Activated T-cell treated with anti-CD3 and anti-CD28 coated beads, Interleukin-2, amount 50 U/mL, for 24 hours (primary cell): ENCODE results near the gene ZFYVE28.
"Not testable (repeated sequence)": the region's sequence is repeated elsewhere in the genome, so short reads cannot be mapped to it uniquely, and the experiment has no call there.

Source experiments
- DNase-seq: peaks from one replicate; pipeline ENCODE4 v3.0.0-alpha.2; 2020
- H3K27ac Mint-ChIP-seq: 2 replicates; pipeline ENCODE4 v1.8.0; 2020; ENCODE audit warnings: mild to moderate bottlenecking, mixed read lengths
- H3K27me3 Mint-ChIP-seq: 2 replicates; pipeline ENCODE4 v1.8.0; 2020; ENCODE audit warnings: mixed read lengths
- H3K36me3 Mint-ChIP-seq: 2 replicates; pipeline ENCODE4 v1.8.0; 2020; ENCODE audit warnings: low read depth, mixed read lengths
- H3K4me1 Mint-ChIP-seq: 2 replicates; pipeline ENCODE4 v1.8.0; 2020; ENCODE audit warnings: low read depth, mixed read lengths
- H3K4me3 Mint-ChIP-seq: 2 replicates; pipeline ENCODE4 v1.8.0; 2020; ENCODE audit warnings: mild to moderate bottlenecking, moderate library complexity, mixed read lengths
- H3K9me3 Mint-ChIP-seq: 2 replicates; pipeline ENCODE4 v1.8.0; 2020; ENCODE audit warnings: mixed read lengths

ZFYVE28 gene

DNA sequence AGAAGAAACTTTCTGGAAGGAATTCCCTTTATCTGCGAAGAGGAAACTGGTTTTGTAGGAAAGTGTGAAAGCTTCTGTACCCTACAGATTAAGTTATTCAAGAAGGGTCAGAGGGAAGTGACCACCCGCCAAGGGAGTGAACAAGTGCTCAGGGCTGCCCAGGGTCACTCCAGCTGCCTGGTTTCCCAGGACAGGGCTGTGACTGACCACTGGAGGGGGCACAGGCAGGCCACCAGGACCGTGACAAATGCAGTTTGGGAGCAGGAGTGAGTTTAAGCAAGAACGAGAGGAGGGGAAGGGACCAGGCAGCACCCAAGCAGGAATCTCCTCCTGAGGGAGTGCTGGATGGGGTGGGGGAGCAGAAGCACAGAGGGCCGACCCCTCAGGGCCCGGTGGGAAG, 34.2 kb downstream of the ZFYVE28 start:
- peaks cover 3% of the 10 kb centered on the region for H3K9me3 Mint-ChIP-seq
- H3K4me1 Mint-ChIP-seq, result peaks cover 13% of the 10 kb centered on the region
- H3K4me3 Mint-ChIP-seq, result no peak overlapping the region
- H3K27ac Mint-ChIP-seq, result no peak overlapping the region
- no peaks in the 10 kb centered on the region for H3K36me3 Mint-ChIP-seq
- no peak for DNase-seq
- no peaks in the 10 kb centered on the region for H3K27me3 Mint-ChIP-seq

DNA sequence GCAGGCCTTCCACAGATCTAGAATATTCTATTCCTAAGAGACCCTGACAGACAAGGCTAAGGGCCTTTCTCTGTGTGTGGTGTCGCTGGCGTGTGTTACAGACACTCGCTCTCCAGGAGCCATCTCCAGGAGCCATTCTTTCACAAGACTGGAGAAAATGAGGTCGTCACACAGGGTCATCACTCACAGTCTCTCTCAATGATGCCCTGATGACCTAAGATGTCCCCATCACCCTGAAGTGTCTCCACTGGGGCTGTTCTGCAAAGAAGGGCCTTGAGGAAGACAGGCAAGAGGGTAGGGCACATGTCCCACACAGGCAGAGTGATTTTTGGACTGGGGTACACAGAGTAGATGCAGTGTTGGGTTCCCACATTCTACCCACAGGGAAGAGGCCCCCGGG, 34.7 kb downstream of the ZFYVE28 start:
- H3K9me3 Mint-ChIP-seq, result peaks cover 3% of the 10 kb centered on the region
- no peak overlapping the region for H3K4me3 Mint-ChIP-seq
- H3K36me3 Mint-ChIP-seq, result no peaks in the 10 kb centered on the region
- no peaks in the 10 kb centered on the region for H3K27me3 Mint-ChIP-seq
- DNase-seq, result no peak
- H3K4me1 Mint-ChIP-seq, result peaks cover 13% of the 10 kb centered on the region
- H3K27ac Mint-ChIP-seq, result no peak overlapping the region

DNA sequence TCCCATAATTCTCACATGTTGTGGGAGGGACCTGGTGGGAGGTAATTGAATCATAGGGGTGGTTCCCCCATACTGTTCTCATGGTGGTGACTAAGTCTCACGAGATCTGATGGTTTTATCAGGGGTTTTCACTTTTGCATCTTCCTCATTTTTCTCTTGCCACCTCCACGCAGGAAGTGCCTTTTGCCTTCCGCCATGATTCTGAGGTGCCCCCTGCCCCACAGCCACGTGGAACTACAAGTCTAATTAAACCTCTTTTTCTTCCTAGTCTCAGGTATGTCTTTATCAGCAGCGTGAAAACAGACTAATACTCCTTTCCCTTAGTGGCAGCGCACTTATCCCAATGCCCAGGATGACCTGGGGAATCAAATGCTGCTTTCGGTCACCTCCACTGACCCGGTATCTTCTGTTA, 35.2 kb downstream of the ZFYVE28 start:
- H3K36me3 Mint-ChIP-seq, H3K27ac Mint-ChIP-seq, DNase-seq, H3K9me3 Mint-ChIP-seq, H3K27me3 Mint-ChIP-seq, H3K4me3 Mint-ChIP-seq: not testable (repeated sequence)
- H3K4me1 Mint-ChIP-seq, result peaks cover 13% of the 10 kb centered on the region

DNA sequence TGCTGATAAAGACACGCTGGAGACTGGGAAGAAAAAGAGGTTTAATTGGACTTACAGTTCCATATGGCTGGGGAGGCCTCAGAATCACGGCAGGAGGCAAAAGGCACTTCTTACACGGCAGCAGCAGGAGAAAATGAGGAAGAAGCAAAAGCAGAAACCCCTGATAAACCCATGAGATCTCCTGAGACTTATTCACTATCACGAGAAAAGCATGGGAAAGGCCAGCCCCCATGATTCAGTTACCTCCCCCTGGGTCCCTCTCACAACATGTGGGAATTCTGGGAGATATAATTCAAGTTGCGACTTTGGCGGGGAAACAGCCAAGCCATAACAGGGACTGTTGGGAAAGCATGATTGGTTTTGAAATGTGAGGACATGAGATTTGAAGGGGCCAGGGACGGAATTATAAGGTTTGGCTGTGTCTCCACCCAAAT, 35.7 kb downstream of the ZFYVE28 start:
- not testable (repeated sequence) for H3K27me3 Mint-ChIP-seq, DNase-seq, H3K4me3 Mint-ChIP-seq, H3K27ac Mint-ChIP-seq, H3K9me3 Mint-ChIP-seq, H3K36me3 Mint-ChIP-seq
- H3K4me1 Mint-ChIP-seq, result peaks cover 13% of the 10 kb centered on the region

DNA sequence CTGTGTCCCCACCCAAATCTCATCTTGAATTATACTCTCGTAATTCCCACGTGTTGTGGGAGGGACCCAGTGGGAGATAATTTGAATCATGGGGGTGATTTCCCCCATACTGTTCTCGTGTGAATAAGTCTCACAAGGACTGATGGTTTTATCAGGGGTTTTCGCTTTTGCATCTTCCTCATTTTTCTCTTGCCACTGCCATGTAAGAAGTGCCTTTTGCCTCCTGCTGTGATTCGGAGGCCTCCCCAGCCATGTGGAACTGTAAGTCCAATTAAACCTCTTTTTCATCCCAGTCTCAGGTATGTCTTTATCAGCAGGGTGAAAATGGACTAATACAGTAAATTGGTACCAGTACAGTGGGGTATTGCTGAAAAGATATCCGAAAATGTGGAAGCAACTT, 37.9 kb downstream of the ZFYVE28 start:
- not testable (repeated sequence) for H3K4me3 Mint-ChIP-seq, H3K36me3 Mint-ChIP-seq, DNase-seq, H3K27ac Mint-ChIP-seq, H3K9me3 Mint-ChIP-seq, H3K27me3 Mint-ChIP-seq
- peaks cover 13% of the 10 kb centered on the region for H3K4me1 Mint-ChIP-seq

DNA sequence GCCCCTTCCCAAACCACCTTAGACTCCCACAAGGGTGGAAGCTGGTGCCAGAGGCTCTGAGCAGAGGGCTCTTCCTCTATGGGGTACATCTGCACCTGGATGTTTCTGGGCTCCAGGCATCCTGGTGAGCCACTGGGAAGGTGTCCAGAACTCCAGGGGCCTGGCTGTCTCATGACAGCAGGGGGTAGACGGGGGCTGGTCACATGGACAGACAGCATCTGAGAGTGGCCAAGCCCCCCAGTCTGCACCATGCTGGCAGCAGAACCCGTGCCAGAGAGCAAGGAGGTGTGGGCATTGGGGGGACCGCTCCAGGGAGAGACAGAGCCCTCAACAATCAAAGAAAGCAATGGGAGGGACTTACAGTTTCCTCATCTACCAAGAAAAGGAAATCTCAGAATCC, 39.5 kb downstream of the ZFYVE28 start:
- peaks cover 3% of the 10 kb centered on the region for H3K9me3 Mint-ChIP-seq
- peaks cover 1% of the 10 kb centered on the region for H3K36me3 Mint-ChIP-seq

DNA sequence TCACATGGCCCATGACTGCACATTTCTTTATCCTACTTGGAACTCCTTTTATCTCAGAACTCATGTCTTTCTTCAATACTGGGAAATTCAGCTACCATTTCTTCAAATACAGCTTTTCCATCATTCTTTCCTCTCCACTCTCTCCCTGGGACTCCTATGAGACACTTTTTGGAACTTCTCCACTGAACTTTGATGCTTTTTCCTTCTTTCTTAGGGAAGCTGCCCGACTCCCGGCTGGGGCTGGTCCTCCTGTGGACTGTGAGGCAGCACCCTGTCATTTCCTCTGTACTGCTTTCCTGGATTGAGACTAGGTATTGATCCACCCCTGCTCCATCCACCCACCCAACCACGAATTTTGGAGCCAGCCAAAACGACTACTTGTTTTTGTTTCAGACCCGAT, 40.0 kb downstream of the ZFYVE28 start:
- no peaks in the 10 kb centered on the region for H3K27me3 Mint-ChIP-seq
- no peak for DNase-seq
- peaks cover 3% of the 10 kb centered on the region for H3K36me3 Mint-ChIP-seq
- H3K27ac Mint-ChIP-seq, result peak overlapping the region; percentile 1
- H3K9me3 Mint-ChIP-seq, result peaks cover 3% of the 10 kb centered on the region
- no peak overlapping the region for H3K4me3 Mint-ChIP-seq
- H3K4me1 Mint-ChIP-seq, result peaks cover 9% of the 10 kb centered on the region

More for the DNA sequence above, 39.5 kb downstream of the ZFYVE28 start:
- no peaks in the 10 kb centered on the region for H3K27me3 Mint-ChIP-seq
- H3K27ac Mint-ChIP-seq, result no peak overlapping the region
- no peak for DNase-seq
- peaks cover 13% of the 10 kb centered on the region for H3K4me1 Mint-ChIP-seq
- H3K4me3 Mint-ChIP-seq, result no peak overlapping the region

DNA sequence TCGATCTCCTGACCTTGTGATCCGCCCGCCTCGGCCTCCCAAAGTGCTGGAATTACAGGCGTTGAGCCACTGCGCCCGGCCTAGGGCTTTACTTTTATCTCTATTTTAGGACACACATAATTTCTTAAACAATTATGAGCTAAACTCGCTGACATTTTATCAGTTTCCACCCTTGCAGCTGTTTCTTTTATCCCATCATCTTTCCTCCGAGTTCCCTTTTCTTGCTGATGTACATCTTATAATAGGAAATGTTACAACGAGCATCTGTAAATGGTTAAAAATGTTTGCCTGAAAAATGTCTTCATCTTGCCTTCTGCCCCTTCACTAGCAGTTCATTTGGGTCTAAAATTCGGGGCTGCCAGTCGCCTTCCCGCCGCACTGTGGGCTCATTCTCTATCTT, 41.2 kb downstream of the ZFYVE28 start:
- peaks cover 3% of the 10 kb centered on the region for H3K9me3 Mint-ChIP-seq
- no peak overlapping the region for H3K27ac Mint-ChIP-seq
- no peaks in the 10 kb centered on the region for H3K4me1 Mint-ChIP-seq
- H3K4me3 Mint-ChIP-seq, result no peak overlapping the region
- DNase-seq, result no peak
- no peaks in the 10 kb centered on the region for H3K27me3 Mint-ChIP-seq
- H3K36me3 Mint-ChIP-seq, result peaks cover 3% of the 10 kb centered on the region

DNA sequence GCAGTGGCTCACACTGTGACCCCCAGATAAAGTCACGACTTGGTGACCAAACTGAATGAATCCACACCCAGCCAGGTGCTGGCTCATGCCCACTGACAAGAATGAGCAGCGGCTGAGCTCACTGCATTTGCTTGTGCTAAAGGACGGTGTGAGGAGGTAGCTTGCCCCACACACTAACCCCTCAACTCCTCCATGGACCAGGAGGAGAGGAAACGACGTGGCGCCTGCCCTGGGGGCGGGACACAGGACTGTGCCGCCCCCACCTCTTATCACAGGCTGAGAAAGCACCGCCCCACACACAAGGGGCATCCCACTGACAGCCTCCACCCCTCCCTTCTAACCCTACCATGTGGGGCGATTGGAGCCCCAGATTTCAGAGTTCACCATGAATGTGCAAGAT, 43.0 kb downstream of the ZFYVE28 start:
- Mint-ChIP-seq H3K4me1 (no peaks in the 10 kb centered on the region), H3K27ac (no peak overlapping the region), H3K36me3 (peaks cover 3% of the 10 kb centered on the region), H3K27me3 (no peaks in the 10 kb centered on the region), H3K4me3 (no peak overlapping the region), H3K9me3 (no peaks in the 10 kb centered on the region)
- DNase-seq, result no peak

DNA sequence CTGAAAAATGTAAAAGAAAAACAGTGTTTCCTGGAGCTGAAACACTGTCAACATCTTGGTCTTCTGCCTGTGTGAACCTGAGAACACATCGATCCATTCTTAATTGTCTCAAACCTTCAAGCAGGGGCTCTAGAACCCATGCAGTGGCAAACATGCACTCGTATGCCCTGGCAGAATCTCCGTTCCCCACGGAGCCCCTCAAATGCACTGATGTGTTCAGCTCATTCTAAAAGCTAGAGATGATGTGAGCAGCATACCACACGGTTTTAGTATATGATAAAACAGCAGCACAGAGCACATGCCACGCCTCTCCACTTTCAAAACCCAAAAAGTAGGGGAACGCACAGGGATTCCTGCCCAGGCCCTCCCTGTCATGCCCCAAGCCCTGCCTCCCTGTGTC, 44.9 kb downstream of the ZFYVE28 start:
- no peak overlapping the region for H3K27ac Mint-ChIP-seq
- peaks cover 3% of the 10 kb centered on the region for H3K36me3 Mint-ChIP-seq
- no peaks in the 10 kb centered on the region for H3K4me1 Mint-ChIP-seq
- no peak for DNase-seq
- no peaks in the 10 kb centered on the region for H3K27me3 Mint-ChIP-seq
- peaks cover 8% of the 10 kb centered on the region for H3K9me3 Mint-ChIP-seq
- no peak overlapping the region for H3K4me3 Mint-ChIP-seq

DNA sequence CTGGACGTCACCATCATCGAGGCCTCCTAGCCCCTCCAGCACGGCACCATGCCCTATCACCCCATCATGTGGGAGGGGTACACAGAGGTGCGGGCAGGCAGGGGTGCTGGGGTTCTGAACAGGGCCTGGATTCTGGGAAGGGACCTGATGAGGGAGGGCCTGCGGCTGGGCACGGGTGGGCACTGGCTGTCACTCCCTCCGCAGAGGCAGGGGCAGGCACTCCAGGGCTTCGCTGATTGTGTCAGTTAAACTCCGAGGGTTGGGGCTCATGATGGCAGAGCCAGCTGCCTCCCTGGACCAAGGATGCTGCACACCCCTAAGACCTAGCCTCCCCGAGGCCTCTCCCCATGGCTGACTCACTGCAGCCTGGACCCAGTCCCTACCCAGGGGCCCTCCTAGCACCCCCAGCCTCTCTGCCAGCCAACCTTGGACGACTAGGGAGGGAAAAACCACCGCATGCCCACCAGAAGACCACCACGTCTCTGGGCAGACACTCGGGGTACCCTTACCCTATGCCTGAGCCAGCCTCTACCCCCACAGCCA, 45.9 kb downstream of the ZFYVE28 start:
- Mint-ChIP-seq H3K27ac (no peak overlapping the region), H3K36me3 (peaks cover 3% of the 10 kb centered on the region), H3K9me3 (peaks cover 8% of the 10 kb centered on the region)

DNA sequence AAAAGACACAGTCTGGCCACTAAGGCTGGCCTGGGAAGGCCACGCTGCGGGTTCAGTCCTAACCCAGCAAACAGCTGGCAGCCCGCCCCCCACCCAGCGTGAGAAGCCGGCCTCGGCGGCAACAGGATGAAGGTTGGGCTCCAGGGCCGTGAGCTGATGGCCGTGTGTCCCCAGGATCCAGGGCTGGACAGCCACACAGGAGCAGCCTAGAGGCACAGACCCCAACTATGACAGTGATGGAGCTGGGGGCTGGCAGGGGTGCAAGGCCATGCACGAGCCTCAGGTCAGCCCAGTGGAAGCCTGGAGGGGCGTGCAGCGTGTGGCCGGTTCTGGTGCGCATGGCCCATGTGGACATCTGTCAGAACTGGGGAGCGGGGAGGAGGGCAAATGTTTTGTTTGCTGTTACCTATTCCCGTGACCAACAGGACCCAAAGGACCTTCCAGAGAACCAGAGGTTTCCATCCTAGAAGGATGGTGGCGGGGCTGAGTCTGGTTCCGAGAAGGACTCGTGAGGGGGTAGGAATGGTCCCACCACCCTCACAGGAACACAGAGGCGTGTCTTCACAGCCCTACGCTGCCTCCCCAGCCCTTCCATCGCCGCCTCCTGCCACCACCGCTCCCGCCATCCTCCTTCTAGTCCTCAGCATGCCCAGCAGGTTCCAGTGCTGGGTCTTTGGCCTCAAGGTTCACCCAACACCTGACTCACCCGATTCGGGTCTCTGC, 46.5 kb downstream of the ZFYVE28 start:
- H3K27ac Mint-ChIP-seq, result no peak overlapping the region
- H3K9me3 Mint-ChIP-seq, result peaks cover 8% of the 10 kb centered on the region

More for the DNA sequence above, 45.9 kb downstream of the ZFYVE28 start:
- no peaks in the 10 kb centered on the region for H3K4me1 Mint-ChIP-seq
- no peaks in the 10 kb centered on the region for H3K27me3 Mint-ChIP-seq
- DNase-seq, result no peak
- H3K4me3 Mint-ChIP-seq, result no peak overlapping the region

DNA sequence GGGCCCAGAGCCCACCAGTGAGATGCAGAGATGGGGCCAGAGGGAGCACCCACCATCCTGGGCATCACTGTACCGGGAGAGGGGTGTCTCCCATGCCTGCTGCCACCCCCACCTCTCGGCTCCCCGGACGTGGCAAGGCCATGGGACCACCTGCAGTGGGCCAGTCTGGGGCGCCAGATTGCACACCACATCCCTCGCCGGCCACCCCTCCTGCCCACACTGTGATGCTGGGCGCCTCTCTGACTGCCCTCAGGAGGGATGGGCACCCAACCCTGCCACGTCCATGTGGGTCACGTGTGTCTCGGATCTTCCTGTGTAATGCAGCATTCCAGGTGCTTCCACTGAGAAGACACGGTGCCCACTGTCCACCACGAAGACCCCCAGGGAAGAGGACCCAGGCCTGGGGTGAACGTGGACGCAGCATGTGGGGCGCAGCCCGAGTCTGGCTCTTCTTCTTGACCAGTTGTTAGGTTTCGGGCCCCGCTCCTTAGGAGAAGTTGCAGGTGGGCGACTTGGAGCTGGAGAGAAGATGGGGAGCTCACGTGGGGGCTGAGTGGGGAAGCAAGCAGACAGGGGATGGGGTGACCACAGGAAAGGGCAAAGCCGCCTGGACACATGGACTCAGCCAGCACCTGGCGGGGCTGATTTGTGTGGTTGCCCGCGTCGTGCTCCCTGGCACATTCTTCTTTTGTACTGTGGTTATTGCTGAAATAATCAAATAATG, 47.7 kb downstream of the ZFYVE28 start:
- H3K9me3 Mint-ChIP-seq, result peaks cover 8% of the 10 kb centered on the region
- no peaks in the 10 kb centered on the region for H3K27me3 Mint-ChIP-seq
- no peak for DNase-seq
- H3K4me1 Mint-ChIP-seq, result no peaks in the 10 kb centered on the region
- no peak overlapping the region for H3K4me3 Mint-ChIP-seq
- H3K36me3 Mint-ChIP-seq, result peaks cover 3% of the 10 kb centered on the region
- H3K27ac Mint-ChIP-seq, result no peak overlapping the region

More for the DNA sequence above, 46.5 kb downstream of the ZFYVE28 start:
- H3K4me3 Mint-ChIP-seq, result no peak overlapping the region
- H3K36me3 Mint-ChIP-seq, result peaks cover 3% of the 10 kb centered on the region
- no peak for DNase-seq
- H3K4me1 Mint-ChIP-seq, result no peaks in the 10 kb centered on the region
- no peaks in the 10 kb centered on the region for H3K27me3 Mint-ChIP-seq

DNA sequence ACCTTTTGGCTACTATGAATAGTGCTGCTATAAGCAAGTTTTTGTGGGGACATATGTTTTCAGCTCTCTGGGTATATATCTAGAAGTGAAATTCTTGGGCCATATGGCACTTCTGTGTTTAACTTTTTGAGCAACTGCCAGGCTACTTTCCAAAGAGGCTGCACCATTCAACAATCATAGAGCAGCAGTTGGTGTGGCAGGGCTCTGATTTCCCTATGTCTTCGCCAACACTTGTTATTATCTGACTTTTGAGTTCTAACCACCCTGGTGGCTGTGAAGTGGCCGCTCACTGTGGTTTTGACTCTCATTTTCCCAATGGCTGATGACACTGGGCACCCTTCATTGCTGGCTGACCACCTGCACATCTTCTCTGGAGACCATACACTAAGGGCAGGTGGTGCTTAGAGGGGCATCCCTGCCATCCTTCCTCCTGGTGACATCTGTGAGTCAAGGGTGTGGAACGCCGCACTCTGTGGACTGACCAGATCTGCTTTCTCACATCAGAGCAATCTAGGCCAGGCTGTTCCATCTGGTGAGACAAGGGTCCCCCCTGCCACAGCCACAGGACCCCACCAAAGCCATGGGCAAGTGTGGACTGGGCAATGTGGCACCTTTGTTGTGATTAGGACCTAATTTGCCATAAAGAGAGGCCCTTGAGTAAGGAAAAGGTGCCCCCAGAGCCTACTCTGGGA, 49.6 kb downstream of the ZFYVE28 start:
- H3K27ac Mint-ChIP-seq, result no peak overlapping the region
- peaks cover 5% of the 10 kb centered on the region for H3K4me1 Mint-ChIP-seq
- DNase-seq, result no peak
- H3K9me3 Mint-ChIP-seq, result peaks cover 8% of the 10 kb centered on the region
- H3K27me3 Mint-ChIP-seq, result no peaks in the 10 kb centered on the region
- H3K4me3 Mint-ChIP-seq, result no peak overlapping the region
- peaks cover 2% of the 10 kb centered on the region for H3K36me3 Mint-ChIP-seq

DNA sequence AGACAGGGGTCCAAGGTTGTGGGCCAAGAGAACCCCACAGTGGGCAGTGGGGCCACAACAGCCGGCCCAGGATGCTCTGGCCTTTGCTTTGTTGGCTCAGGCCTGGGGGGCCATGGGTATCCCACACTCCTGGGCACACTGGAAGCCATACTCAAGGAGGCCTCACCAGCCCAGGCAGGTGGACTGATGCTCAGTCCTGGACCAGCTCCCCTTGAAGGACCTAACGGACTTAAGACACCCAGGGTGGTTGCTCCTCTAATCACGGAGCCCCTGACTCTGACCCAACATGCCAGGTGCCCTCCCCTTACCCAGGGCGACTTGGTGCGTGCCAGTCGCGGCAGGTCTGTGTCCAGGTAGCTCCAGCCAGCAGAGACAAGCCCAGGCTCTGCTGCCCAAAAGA, 50.8 kb downstream of the ZFYVE28 start:
- no peak for DNase-seq
- no peak overlapping the region for H3K4me3 Mint-ChIP-seq
- H3K27ac Mint-ChIP-seq, result no peak overlapping the region
- no peaks in the 10 kb centered on the region for H3K36me3 Mint-ChIP-seq
- H3K4me1 Mint-ChIP-seq, result peaks cover 7% of the 10 kb centered on the region
- peaks cover 8% of the 10 kb centered on the region for H3K9me3 Mint-ChIP-seq
- no peaks in the 10 kb centered on the region for H3K27me3 Mint-ChIP-seq
